Measurements from ENCODE around the gene TENT4A.

TENT4A gene

GRCh38 chr5:6711409-6712141, 1.7 kb upstream of the TENT4A start:
- peak overlapping the region; percentile 69 for H3K4me3 ChIP-seq (ENCODE audit: low read depth, low read length)
- TF ChIP-seq, protein P1, sequence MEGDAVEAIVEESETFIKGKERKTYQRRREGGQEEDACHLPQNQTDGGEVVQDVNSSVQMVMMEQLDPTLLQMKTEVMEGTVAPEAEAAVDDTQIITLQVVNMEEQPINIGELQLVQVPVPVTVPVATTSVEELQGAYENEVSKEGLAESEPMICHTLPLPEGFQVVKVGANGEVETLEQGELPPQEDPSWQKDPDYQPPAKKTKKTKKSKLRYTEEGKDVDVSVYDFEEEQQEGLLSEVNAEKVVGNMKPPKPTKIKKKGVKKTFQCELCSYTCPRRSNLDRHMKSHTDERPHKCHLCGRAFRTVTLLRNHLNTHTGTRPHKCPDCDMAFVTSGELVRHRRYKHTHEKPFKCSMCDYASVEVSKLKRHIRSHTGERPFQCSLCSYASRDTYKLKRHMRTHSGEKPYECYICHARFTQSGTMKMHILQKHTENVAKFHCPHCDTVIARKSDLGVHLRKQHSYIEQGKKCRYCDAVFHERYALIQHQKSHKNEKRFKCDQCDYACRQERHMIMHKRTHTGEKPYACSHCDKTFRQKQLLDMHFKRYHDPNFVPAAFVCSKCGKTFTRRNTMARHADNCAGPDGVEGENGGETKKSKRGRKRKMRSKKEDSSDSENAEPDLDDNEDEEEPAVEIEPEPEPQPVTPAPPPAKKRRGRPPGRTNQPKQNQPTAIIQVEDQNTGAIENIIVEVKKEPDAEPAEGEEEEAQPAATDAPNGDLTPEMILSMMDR (IDR thresholded peaks at IDR 0.05; ENCODE audit: low read depth, low read length, missing control alignments): peak; percentile 30
- DNase-seq (ENCODE audit: low read depth): no peak

- TF ChIP-seq, protein P1 (IDR thresholded peaks at IDR 0.05; ENCODE audit: low read depth, low read length, missing control alignments): no peak
- H3K4me3 ChIP-seq (ENCODE audit: low read depth, low read length): peak overlapping the region; percentile 69
- DNase-seq (ENCODE audit: low read depth): no peak
These were observed 1.1 kb upstream of the TENT4A start for GRCh38 chr5:6712142-6712576.

GRCh38 chr5:6712577-6713273, 507 bp upstream of the TENT4A start:
- peak overlapping the region; percentile 69 for H3K4me3 ChIP-seq (ENCODE audit: low read depth, low read length)
- peak; percentile 83 for DNase-seq (ENCODE audit: low read depth)
- TF ChIP-seq, protein P1 (IDR thresholded peaks at IDR 0.05; ENCODE audit: low read depth, low read length, missing control alignments): no peak

DNA sequence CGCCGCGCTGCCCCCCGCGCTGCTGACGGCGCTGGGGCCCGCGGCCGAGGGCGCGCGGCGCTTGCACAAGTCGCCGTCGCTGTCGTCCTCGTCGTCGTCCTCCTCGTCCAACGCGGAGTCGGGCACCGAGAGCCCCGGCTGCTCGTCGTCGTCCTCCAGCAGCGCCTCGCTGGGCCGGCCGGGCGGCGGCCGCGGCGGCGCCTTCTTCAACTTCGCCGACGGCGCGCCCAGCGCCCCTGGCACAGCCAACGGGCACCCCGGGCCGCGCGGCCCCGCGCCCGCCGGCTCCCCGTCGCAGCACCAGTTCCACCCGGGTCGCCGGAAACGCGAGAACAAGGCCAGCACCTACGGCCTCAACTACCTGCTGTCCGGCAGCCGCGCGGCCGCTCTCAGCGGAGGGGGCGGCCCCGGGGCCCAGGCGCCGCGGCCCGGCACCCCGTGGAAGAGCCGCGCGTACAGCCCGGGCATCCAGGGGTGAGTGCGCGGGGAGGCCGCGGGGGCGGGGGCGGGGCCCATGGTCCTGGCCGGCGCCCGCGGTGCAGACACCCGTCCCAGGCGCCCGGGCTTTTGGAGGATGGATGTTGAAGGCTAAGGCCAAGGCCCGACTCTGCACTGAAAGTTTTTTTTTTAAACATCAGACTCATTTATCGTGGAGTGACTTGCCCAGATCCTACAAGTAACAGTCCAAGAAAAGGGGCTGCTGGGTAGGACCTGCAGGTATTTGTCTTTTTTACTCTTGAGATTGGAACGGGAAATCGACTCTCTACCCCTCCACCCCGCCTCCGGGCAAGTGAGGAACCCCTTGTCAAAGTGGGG, 1.2 kb downstream of the TENT4A start:
- peak overlapping the region; percentile 59 for H3K4me3 ChIP-seq (ENCODE audit: low read depth, low read length)
- TF ChIP-seq, protein P1 (IDR thresholded peaks at IDR 0.05; ENCODE audit: low read depth, low read length, missing control alignments): no peak
- no peak for DNase-seq (ENCODE audit: low read depth)

GRCh38 chr5:6715271-6715670, 2.0 kb downstream of the TENT4A start:
- H3K4me3 ChIP-seq (ENCODE audit: low read depth, low read length): peak overlapping the region; percentile 59
- no peak for DNase-seq (ENCODE audit: low read depth)
- TF ChIP-seq, protein P1 (IDR thresholded peaks at IDR 0.05; ENCODE audit: low read depth, low read length, missing control alignments): no peak

DNA sequence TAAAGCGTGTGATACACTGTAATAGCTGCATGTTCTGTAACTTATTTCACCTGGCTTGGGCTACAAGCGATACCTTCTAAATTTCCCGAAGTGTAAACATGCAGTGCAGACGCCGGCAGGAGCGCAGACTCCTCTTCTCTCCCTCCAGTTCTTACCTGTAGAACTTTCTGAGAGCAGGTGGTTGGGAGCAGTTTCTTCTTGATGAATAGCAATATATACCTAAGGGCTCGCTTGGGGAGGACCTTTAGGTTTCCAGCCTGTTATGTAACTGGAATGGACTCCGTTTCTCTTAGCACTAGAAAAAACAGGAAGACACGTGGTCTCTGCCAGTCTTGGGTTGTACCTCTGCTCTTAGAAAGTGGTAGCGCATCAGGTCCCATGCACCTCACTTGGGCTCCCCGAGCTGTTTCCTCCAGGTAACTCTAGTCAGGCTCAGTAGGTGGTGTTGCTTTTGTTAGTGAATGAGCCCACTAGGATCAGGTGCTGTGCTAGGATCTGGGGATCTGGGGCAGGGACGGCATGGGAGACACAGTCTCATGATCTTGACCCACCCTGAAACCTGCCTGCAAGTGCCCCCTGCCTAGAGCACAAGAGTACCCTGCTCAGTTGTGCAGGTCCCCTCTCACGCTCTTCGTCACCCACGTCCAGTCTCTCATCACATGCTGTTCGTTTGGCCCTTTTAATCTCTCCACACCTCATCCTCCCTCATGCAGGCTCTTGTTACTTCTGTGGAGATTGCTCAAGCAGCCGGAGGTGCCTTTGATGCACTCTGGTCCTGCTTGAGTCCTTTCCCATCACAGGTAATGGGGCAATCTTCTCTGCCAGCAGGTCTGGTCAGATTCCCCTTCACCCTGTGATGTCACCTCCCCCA, 2.8 kb downstream of the TENT4A start:
- peak overlapping the region; percentile 59 for H3K4me3 ChIP-seq (ENCODE audit: low read depth, low read length)
- TF ChIP-seq, protein P1 (IDR thresholded peaks at IDR 0.05; ENCODE audit: low read depth, low read length, missing control alignments): no peak
- DNase-seq (ENCODE audit: low read depth): no peak
